T-cell (primary cell): ENCODE data around the gene IL1RAPL2. TPM values are rescaled to one million over a fixed set of nuclear protein-coding genes. Genes with fewer than 3 reads are reported as not detected.
"Not testable (repeated sequence)": the region's sequence is repeated elsewhere in the genome, so short reads cannot be mapped to it uniquely, and the experiment has no call there.

Source experiments
- ATAC-seq, 4 experiments: fragments of 200-7000 bp in 3 of 4; fragments of 150-1000 bp in 1 of 4; cut with Tn5 transposase; replicated peaks in 1 of 4; 1 replicate in 3 of 4; 2 replicates in 1 of 4; pipeline ENCODE4 v1.10.0; 2021; ENCODE audit warnings: moderate library complexity in 3 of 4, mild to moderate bottlenecking in 2 of 4, moderate number of reproducible peaks in 1 of 4
- CTCF ChIA-PET, 2 donors: fragments of 300-600 bp; sonication (Branson Sonifier 250); formaldehyde crosslinking; loops; one replicate each; lab custom pipeline; 2022; ENCODE audit warnings: antibody characterized with exemption in 2 of 2; lab: Charles Lee
- POLR2A ChIA-PET, 2 donors: fragments of 300-600 bp; sonication (Branson Sonifier 250); formaldehyde crosslinking; loops; one replicate each; lab custom pipeline; 2022; ENCODE audit warnings: antibody characterized with exemption in 2 of 2; lab: Charles Lee
- DNase-seq, 35 experiments: peaks; one replicate each; pipeline versions ENCODE4 v3.0.0 to v3.0.0-alpha.2; 2013 to 2023
- H3K27ac ChIP-seq: one replicate; pipeline ENCODE4 v1.5.1; 2013; ENCODE audit warnings: low read length
- H3K27me3 ChIP-seq, 2 experiments: replicated peaks in 1 of 2; 1 replicate in 1 of 2; 2 replicates in 1 of 2; pipeline versions ENCODE4 v1.6.1 to v1.7.0; 2013; ENCODE audit warnings: low read length in 1 of 2, mixed read lengths in 1 of 2; ENCODE audit not compliant: control insufficient read depth in 2 of 2, insufficient read depth in 2 of 2; ENCODE audit errors: extremely low read depth in 1 of 2
- H3K36me3 ChIP-seq, 2 donors: 1 replicate in 1 of 2; 2 replicates in 1 of 2; pipeline versions ENCODE4 v1.6.1 to v1.7.0; 2013; ENCODE audit warnings: low read length in 1 of 2; ENCODE audit not compliant: control insufficient read depth in 2 of 2, insufficient read depth in 1 of 2; ENCODE audit errors: extremely low read depth in 1 of 2
- H3K4me1 ChIP-seq, 2 experiments: 1 replicate in 1 of 2; 2 replicates in 1 of 2; pipeline versions ENCODE4 v1.6.1 to v1.7.0; 2013; ENCODE audit warnings: low read length in 2 of 2, mixed read lengths in 1 of 2; ENCODE audit not compliant: insufficient read depth in 2 of 2, control insufficient read depth in 1 of 2; ENCODE audit errors: extremely low read depth in 1 of 2
- H3K4me3 ChIP-seq, 2 donors: 1 replicate in 1 of 2; 2 replicates in 1 of 2; pipeline versions ENCODE4 v1.5.1 to v1.7.0; 2013; ENCODE audit warnings: mild to moderate bottlenecking in 2 of 2, low read length in 1 of 2, moderate library complexity in 1 of 2; ENCODE audit not compliant: control insufficient read depth in 1 of 2; ENCODE audit errors: extremely low read depth in 1 of 2
- H3K9me3 ChIP-seq: 2 replicates; pipeline ENCODE4 v1.7.0; 2013
- H3K27ac Mint-ChIP-seq, 2 donors: one replicate each; pipeline ENCODE4 v1.8.0; 2020 to 2021; ENCODE audit warnings: mild to moderate bottlenecking in 2 of 2, mixed read lengths in 2 of 2
- H3K27me3 Mint-ChIP-seq, 2 donors: one replicate each; pipeline ENCODE4 v1.8.0; 2021 to 2022; ENCODE audit warnings: mixed read lengths in 2 of 2
- H3K36me3 Mint-ChIP-seq: one replicate; pipeline ENCODE4 v1.8.0; 2021; ENCODE audit warnings: mixed read lengths
- H3K4me1 Mint-ChIP-seq, 3 donors: one replicate each; pipeline ENCODE4 v1.8.0; 2020 to 2022; ENCODE audit warnings: mixed read lengths in 3 of 3, mild to moderate bottlenecking in 1 of 3
- H3K4me3 Mint-ChIP-seq, 3 donors: one replicate each; pipeline ENCODE4 v1.8.0; 2020 to 2022; ENCODE audit warnings: mild to moderate bottlenecking in 3 of 3, mixed read lengths in 3 of 3, moderate library complexity in 3 of 3
- H3K9me3 Mint-ChIP-seq, 3 donors: one replicate each; pipeline ENCODE4 v1.8.0; 2020 to 2022; ENCODE audit warnings: mixed read lengths in 3 of 3
- WGBS: methylation state at CpG from one replicate; pipeline ENCODE4 v1.1.5; 2013; ENCODE audit warnings: missing lambda C conversion rate; ENCODE audit not compliant: insufficient coverage; 5-methylcytosine and 5-hydroxymethylcytosine counted together
- total RNA-seq, 35 experiments: library from RNA in 6 of 35; stranded (reverse) in 6 of 35; fragments of 120-200 nt in 1 of 35; gene quantifications; one replicate each; pipeline versions ENCODE4 v1.2.1 to v1.2.4 and lab custom pipeline; 2013 to 2026

Gene IL1RAPL2
- total RNA-seq, 5 donors from 2014 or later (not counting 1 experiment from before 2014, with no cell fraction given) = not detected

GRCh38 chrX:104913348-104913747, 347.3 kb downstream of the IL1RAPL2 start:
- ATAC-seq (peak in 1 of 4 experiments; percentile 42), DNase-seq (peak in 1 of 35 experiments; percentile 4)
- no peaks in the 10 kb centered on the region for H3K4me1 ChIP-seq
- Mint-ChIP-seq H3K4me1 (peaks cover 5 to 25% (median 11%) of the 10 kb centered on the region in 3 donors), H3K36me3 (no peaks in the 10 kb centered on the region), H3K4me3 (no peak overlapping the region), H3K9me3 (no peaks in the 10 kb centered on the region), H3K27me3 (peaks cover 0 to 9% of the 10 kb centered on the region in 2 donors), H3K27ac (no peak overlapping the region)
- no peaks in the 10 kb centered on the region for H3K36me3 ChIP-seq
- ChIA-PET CTCF (interaction anchor here in 1 of 2 donors (0.6 to 1.2 kb wide), 2 partner anchors 9 to 245 kb away, joined by 3 to 4 read pairs; no protein-coding TSS in a partner anchor), POLR2A (no interaction called here)
- no peaks in the 10 kb centered on the region for H3K27me3 ChIP-seq
- no peaks in the 10 kb centered on the region for H3K9me3 ChIP-seq
- no peak overlapping the region for H3K27ac ChIP-seq
- H3K4me3 ChIP-seq = no peak overlapping the region

DNA sequence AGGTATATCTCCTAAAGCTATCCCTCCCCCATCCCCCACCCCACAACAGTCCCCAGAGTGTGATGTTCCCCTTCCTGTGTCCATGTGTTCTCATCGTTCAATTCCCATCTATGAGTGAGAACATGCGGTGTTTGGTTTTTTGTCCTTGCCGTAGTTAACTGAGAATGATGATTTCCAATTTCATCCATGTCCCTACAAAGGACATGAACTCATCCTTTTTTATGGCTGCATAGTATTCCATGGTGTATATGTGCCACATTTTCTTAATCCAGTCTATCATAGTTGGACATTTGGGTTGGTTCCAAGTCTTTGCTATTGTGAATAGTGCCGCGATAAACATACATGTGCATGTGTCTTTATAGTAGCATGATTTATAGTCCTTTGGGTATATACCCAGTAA, 348.7 kb downstream of the IL1RAPL2 start:
- H3K27ac ChIP-seq, CTCF ChIA-PET, H3K4me3 Mint-ChIP-seq, H3K27me3 ChIP-seq, H3K9me3 Mint-ChIP-seq, H3K27me3 Mint-ChIP-seq, H3K36me3 ChIP-seq, H3K36me3 Mint-ChIP-seq, H3K4me1 ChIP-seq, H3K4me3 ChIP-seq, H3K27ac Mint-ChIP-seq, POLR2A ChIA-PET, DNase-seq, H3K9me3 ChIP-seq, ATAC-seq: not testable (repeated sequence)
- H3K4me1 Mint-ChIP-seq = peaks cover 5 to 22% (median 9%) of the 10 kb centered on the region in 3 donors
- WGBS = no CpG with 5 or more reads among the region's 5 CpGs

DNA sequence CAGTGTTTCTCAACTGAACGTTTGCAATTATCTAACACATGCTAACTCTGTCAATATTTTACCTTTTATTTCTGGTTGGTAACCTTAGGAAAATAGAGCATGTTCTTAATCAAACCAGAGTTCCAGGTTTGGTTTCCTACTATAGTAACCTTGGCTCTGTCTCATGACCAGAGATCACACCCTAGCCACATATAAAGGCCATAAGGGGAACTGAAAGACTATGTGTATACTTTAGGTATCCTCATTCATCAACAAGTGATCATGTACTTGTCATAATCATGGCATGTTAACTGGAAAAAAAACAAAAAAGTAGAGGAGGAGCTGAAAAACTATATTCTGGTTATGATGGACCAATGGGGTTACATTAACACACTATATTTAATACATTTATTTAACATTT, 352.1 kb downstream of the IL1RAPL2 start:
- DNase-seq (no peak), ATAC-seq (no peak)
- Histone ChIP-seq H3K27ac (no peak overlapping the region), H3K4me3 (no peak overlapping the region), H3K27me3 (no peaks in the 10 kb centered on the region), H3K9me3 (no peaks in the 10 kb centered on the region), H3K36me3 (no peaks in the 10 kb centered on the region), H3K4me1 (no peaks in the 10 kb centered on the region)
- Mint-ChIP-seq H3K4me3 (no peak overlapping the region), H3K4me1 (peaks cover 0 to 7% (median 0%) of the 10 kb centered on the region in 3 donors), H3K9me3 (no peaks in the 10 kb centered on the region), H3K27ac (no peak overlapping the region), H3K36me3 (no peaks in the 10 kb centered on the region), H3K27me3 (peaks cover 0 to 19% of the 10 kb centered on the region in 2 donors)
- ChIA-PET POLR2A (no interaction called here), CTCF (no interaction called here)
- WGBS = no CpG with 5 or more reads among the region's 1 CpG

DNA sequence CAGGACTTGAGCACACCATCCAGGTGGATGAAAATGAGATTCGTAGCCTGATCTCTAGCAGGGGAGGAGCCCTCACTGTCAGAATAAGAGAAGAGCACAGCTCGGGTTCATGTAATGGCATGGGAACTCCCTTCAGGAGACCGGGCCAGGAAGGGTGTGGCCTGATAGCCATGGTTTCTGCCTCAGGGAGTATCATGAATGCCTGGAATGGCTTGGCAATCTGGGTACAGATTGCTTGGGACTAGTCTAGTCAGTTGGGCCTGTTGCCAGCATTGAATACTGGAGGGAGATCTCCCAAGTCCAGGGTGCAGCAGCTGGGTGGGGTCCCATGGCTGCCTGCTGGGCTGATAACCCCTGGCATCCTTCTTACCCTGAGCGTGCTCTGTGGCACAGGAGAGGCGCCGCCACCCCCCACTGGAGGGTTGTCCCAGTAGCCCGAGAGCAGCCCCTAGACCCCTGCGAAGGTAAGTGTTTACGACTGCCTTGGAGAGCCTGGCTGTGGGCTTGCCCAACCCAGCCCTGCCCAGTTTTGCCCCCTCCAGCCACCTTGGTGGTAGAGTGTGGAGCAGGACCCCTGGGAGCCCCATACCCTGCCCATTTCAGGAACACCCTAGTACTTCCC, 355.7 kb downstream of the IL1RAPL2 start:
- Histone ChIP-seq H3K27ac (no peak overlapping the region), H3K36me3 (no peaks in the 10 kb centered on the region), H3K9me3 (no peaks in the 10 kb centered on the region), H3K27me3 (no peaks in the 10 kb centered on the region), H3K4me3 (no peak overlapping the region), H3K4me1 (no peaks in the 10 kb centered on the region)
- peaks cover 0 to 7% (median 0%) of the 10 kb centered on the region in 3 donors for H3K4me1 Mint-ChIP-seq
- 50% methylated on average over 1 of the region's 9 CpGs for WGBS
- peak in 2 of 4 experiments; percentile 19 to 27 for ATAC-seq
- no peaks in the 10 kb centered on the region for H3K36me3 Mint-ChIP-seq
- POLR2A ChIA-PET = no interaction called here
- no peak overlapping the region for H3K27ac Mint-ChIP-seq
- CTCF ChIA-PET = interaction anchor here in 1 of 2 donors (1.1 kb wide), 1 partner anchor 8 kb away, joined by 4 read pairs; no protein-coding TSS in a partner anchor
- H3K27me3 Mint-ChIP-seq = peaks cover 0 to 19% of the 10 kb centered on the region in 2 donors
- no peaks in the 10 kb centered on the region for H3K9me3 Mint-ChIP-seq
- H3K4me3 Mint-ChIP-seq = no peak overlapping the region
- no peak for DNase-seq

- H3K4me1 Mint-ChIP-seq = peaks cover 0 to 7% (median 0%) of the 10 kb centered on the region in 3 donors
- no peaks in the 10 kb centered on the region for H3K36me3 Mint-ChIP-seq
- ChIA-PET CTCF (interaction anchor here in 1 of 2 donors (0.6 to 1.1 kb wide), 3 partner anchors 9 to 254 kb away, joined by 3 to 4 read pairs (median 3); no protein-coding TSS in a partner anchor), POLR2A (interaction anchor here in 1 of 2 donors (0.7 kb wide), 1 partner anchor 1332 kb away, joined by 4 read pairs; no protein-coding TSS in a partner anchor)
- H3K27me3 Mint-ChIP-seq = peaks cover 0 to 23% of the 10 kb centered on the region in 2 donors
- H3K27ac Mint-ChIP-seq = no peak overlapping the region
- no peaks in the 10 kb centered on the region for H3K9me3 Mint-ChIP-seq
- H3K27ac ChIP-seq = no peak overlapping the region
- H3K4me3 Mint-ChIP-seq = no peak overlapping the region
- H3K27me3 ChIP-seq = no peaks in the 10 kb centered on the region
- H3K4me3 ChIP-seq = no peak overlapping the region
- no peaks in the 10 kb centered on the region for H3K9me3 ChIP-seq
- 3% methylated on average over 3 of the region's 7 CpGs for WGBS
- DNase-seq = peak; percentile 13 to 71 (median 43)
- no peaks in the 10 kb centered on the region for H3K36me3 ChIP-seq
- no peaks in the 10 kb centered on the region for H3K4me1 ChIP-seq
- peak; percentile 72 to 93 (median 80) for ATAC-seq
Measured at GRCh38 chrX:104922206-104922621, 356.2 kb downstream of the IL1RAPL2 start.

DNA sequence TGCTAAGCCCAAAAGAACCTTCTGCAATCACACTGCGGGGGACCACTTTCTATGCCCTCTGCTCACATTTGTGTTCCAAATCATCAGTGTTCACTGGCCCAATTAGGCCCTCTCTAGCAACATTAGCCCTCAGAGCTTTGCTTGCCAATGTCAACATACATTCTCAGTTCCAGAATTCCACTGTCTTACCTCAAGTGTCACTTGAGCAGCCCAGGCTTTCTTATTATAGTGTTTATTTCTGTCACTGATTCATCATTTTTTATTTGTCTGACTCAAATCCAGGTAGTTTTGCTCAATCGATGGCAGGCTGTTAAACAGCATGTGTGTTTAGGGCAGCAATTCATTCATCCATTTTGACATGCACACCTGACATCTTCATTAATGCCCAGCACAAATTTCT, 363.3 kb downstream of the IL1RAPL2 start:
- Histone ChIP-seq H3K4me1 (no peaks in the 10 kb centered on the region), H3K9me3 (no peaks in the 10 kb centered on the region), H3K27me3 (peaks cover 0 to 2% of the 10 kb centered on the region in 2 experiments), H3K4me3 (no peak overlapping the region), H3K36me3 (no peaks in the 10 kb centered on the region), H3K27ac (no peak overlapping the region)
- Mint-ChIP-seq H3K9me3 (no peaks in the 10 kb centered on the region), H3K36me3 (no peaks in the 10 kb centered on the region), H3K4me3 (no peak overlapping the region), H3K27ac (no peak overlapping the region), H3K4me1 (no peaks in the 10 kb centered on the region), H3K27me3 (peaks cover 0 to 32% of the 10 kb centered on the region in 2 donors)
- POLR2A ChIA-PET = no interaction called here
- DNase-seq (no peak), ATAC-seq (no peak)
- CTCF ChIA-PET = no interaction called here
- no CpG with 5 or more reads among the region's 2 CpGs for WGBS
